K562 (cell line): Measurements from ENCODE around the gene CD4. TPM values are rescaled to one million over a fixed set of nuclear protein-coding genes. Genes with fewer than 3 reads are reported as not detected.

Source experiments
- ATAC-seq: fragments of 200-7000 bp; cut with Tn5 transposase; 3 replicates; pipeline ENCODE4 v1.9.1; 2020; ENCODE audit warnings: moderate library complexity
- BruUV-seq: library from RNA; stranded (reverse); fragments of 400-500 nt; replicated peaks from 2 replicates; lab custom pipeline; 2021; lab: Mats Ljungman, UMichigan
- CTCF ChIA-PET: fragments of 300-600 bp; formaldehyde crosslinking; extraction: SDS; loops from one replicate; lab custom pipeline; 2021; ENCODE audit warnings: low intra/inter-chr PET ratio; lab: Yijun Ruan, JAX
- POLR2A ChIA-PET: fragments of 300-600, 350-650 bp; sonication (Branson Sonifier 250); formaldehyde crosslinking; extraction: SDS; loops from one replicate; lab custom pipeline; 2021; ENCODE audit warnings: antibody characterized with exemption, inconsistent platforms; lab: Yijun Ruan, JAX
- DNase-seq, 4 experiments: peaks; one replicate each; pipeline versions ENCODE4 v3.0.0 to v3.0.0-alpha.2; 2011 to 2018; ENCODE audit warnings: low spot score in 3 of 4, mixed read lengths in 3 of 4; ENCODE audit errors: extremely low read depth in 1 of 4
- FAIRE-seq: peaks from 2 replicates; lab custom pipeline; 2011; peaks lifted over from hg19 to GRCh38; lab: Jason Lieb, UNC
- H2AFZ ChIP-seq: 2 replicates; pipeline ENCODE4 v1.6.0; 2011; ENCODE audit warnings: low read depth, low read length, control low read depth, inconsistent platforms
- H3K27ac ChIP-seq: fragments of 200-600 bp; 3 replicates; pipeline ENCODE4 v1.8.0; 2011; ENCODE audit warnings: low read depth, mild to moderate bottlenecking, control low read depth, inconsistent platforms, low read length, moderate library complexity, mixed read lengths; ENCODE audit errors: extremely low read depth
- H3K27me3 ChIP-seq, 2 experiments: fragments of 300-600 bp in 1 of 2; 2 replicates in 1 of 2; 3 replicates in 1 of 2; pipeline versions ENCODE4 v1.6.0 to v1.8.0; 2011; ENCODE audit warnings: inconsistent platforms in 2 of 2, low read length in 2 of 2, mild to moderate bottlenecking in 1 of 2, mixed read lengths in 1 of 2, moderate library complexity in 1 of 2; ENCODE audit not compliant: control insufficient read depth in 2 of 2, insufficient read depth in 2 of 2
- H3K36me3 ChIP-seq: fragments of 300-600 bp; 3 replicates; pipeline ENCODE4 v1.8.0; 2011; ENCODE audit warnings: mild to moderate bottlenecking, low read length, inconsistent platforms; ENCODE audit not compliant: control insufficient read depth, insufficient read depth
- H3K4me1 ChIP-seq, 2 experiments: fragments of 200-600 bp in 1 of 2; replicated peaks in 1 of 2; 2 replicates in 1 of 2; 3 replicates in 1 of 2; pipeline versions ENCODE4 v1.5.1 to v1.8.0; 2011; ENCODE audit warnings: inconsistent platforms in 2 of 2, low read length in 2 of 2, mild to moderate bottlenecking in 1 of 2, mixed read lengths in 1 of 2, moderate library complexity in 1 of 2; ENCODE audit not compliant: control insufficient read depth in 2 of 2, insufficient read depth in 2 of 2
- H3K4me2 ChIP-seq: 2 replicates; pipeline ENCODE4 v1.6.1; 2011; ENCODE audit warnings: low read length, control low read depth, inconsistent platforms, mixed read lengths; ENCODE audit not compliant: insufficient read depth
- H3K4me3 ChIP-seq: fragments of 200-600 bp; sonication (generic), shearing (Covaris generic); 2 replicates; pipeline ENCODE4 v1.5.1; 2016; ENCODE audit warnings: control low read depth, inconsistent platforms
- H3K79me2 ChIP-seq: fragments of 200-600 bp; 3 replicates; pipeline ENCODE4 v1.8.0; 2011; ENCODE audit warnings: low read length, inconsistent platforms; ENCODE audit not compliant: control insufficient read depth, insufficient read depth
- H3K9ac ChIP-seq, 2 experiments: 2 replicates each; pipeline versions ENCODE4 v1.6.0 to v1.6.1; 2011; ENCODE audit warnings: low read depth in 2 of 2, low read length in 2 of 2, control low read depth in 1 of 2, inconsistent platforms in 1 of 2, mild to moderate bottlenecking in 1 of 2, mixed read lengths in 1 of 2; ENCODE audit not compliant: insufficient read depth in 1 of 2
- H3K9me1 ChIP-seq: one replicate; pipeline ENCODE4 v1.6.0; 2011; ENCODE audit warnings: inconsistent platforms, mild to moderate bottlenecking, low read length, moderate library complexity; ENCODE audit not compliant: control insufficient read depth, insufficient read depth
- H3K9me3 ChIP-seq: replicated peaks from 2 replicates; pipeline ENCODE4 v1.5.1; 2011; ENCODE audit warnings: low read depth, low read length, inconsistent platforms; ENCODE audit not compliant: control insufficient read depth, insufficient read depth
- H4K20me1 ChIP-seq: replicated peaks from 2 replicates; pipeline ENCODE4 v1.6.1; 2011; ENCODE audit warnings: low read length, inconsistent platforms, mixed read lengths; ENCODE audit not compliant: control insufficient read depth, insufficient read depth
- DMBX1 ChIP-seq: fragments of 250-450 bp; sonication (Bioruptor Pico); IDR thresholded peaks from 2 replicates; pipeline ENCODE4 v1.8.0; 2022; ENCODE audit warnings: inconsistent platforms, mild to moderate bottlenecking, moderate library complexity, borderline replicate concordance
- E2F1 ChIP-seq: sonication (generic); formaldehyde crosslinking; IDR thresholded peaks from 2 replicates; pipeline ENCODE4 v1.8.1; 2023; ENCODE audit warnings: mild to moderate bottlenecking, missing genetic modification reagents, moderate library complexity
- MTA2 ChIP-seq: fragments of 450-650 bp; IDR thresholded peaks from 2 replicates; pipeline ENCODE4 v1.6.1; 2016; ENCODE audit warnings: low read depth
- SRF ChIP-seq, 2 experiments: fragments of 250-450, 450-650 bp in 1 of 2; sonication (Bioruptor Pico) in 1 of 2; sonication (generic) in 1 of 2; formaldehyde crosslinking; IDR thresholded peaks; 2 replicates each; pipeline versions ENCODE4 v1.5.0 to v1.5.1; 2020 to 2022; ENCODE audit warnings: mild to moderate bottlenecking in 1 of 2, missing genetic modification reagents in 1 of 2
- SRSF3 ChIP-seq: fragments of 200-400 bp; formaldehyde crosslinking; IDR thresholded peaks from 2 replicates; pipeline ENCODE4 v1.6.1; 2016; ENCODE audit warnings: mild to moderate bottlenecking, low read length, moderate library complexity; ENCODE audit not compliant: insufficient read depth
- ZNF584 ChIP-seq: fragments of 200-800 bp; sonication (Bioruptor generic); IDR thresholded peaks from 2 replicates; pipeline ENCODE4 v1.6.1; 2016; ENCODE audit warnings: low read depth, mild to moderate bottlenecking, missing genetic modification characterization, missing compliant biosample characterization
- ZNF696 ChIP-seq: fragments of 250-450 bp; sonication (Bioruptor Pico); conservative IDR thresholded peaks from 2 replicates; pipeline ENCODE4 v1.4.0; 2020; ENCODE audit warnings: mild to moderate bottlenecking, moderate library complexity
- WGBS: fragments of 100-300 bp; shearing (Covaris generic); methylation state at CpG from one replicate; pipeline ENCODE4 v1.1.6; 2016; ENCODE audit warnings: low coverage, mixed read lengths; ENCODE audit not compliant: insufficient coverage; ENCODE audit errors: missing lambda C conversion rate; 5-methylcytosine and 5-hydroxymethylcytosine counted together
- in situ Hi-C: fragments of 300-500 bp; cut with MboI; formaldehyde crosslinking; loops from 4 replicates; pipeline ENCODE4 v1.15.0; 2018; ENCODE audit warnings: inconsistent platforms, mixed read lengths
- intact Hi-C: fragments of 100-400 bp; cut with micrococcal nuclease; formaldehyde crosslinking; loops from 2 replicates; pipeline ENCODE4 v1.14.2; 2022
- polyA plus RNA-seq, 8 experiments: library from polyadenylated mRNA; depleted of rRNA in 4 of 8; stranded (reverse) in 5 of 8; unstranded in 3 of 8; fragments of >200 nt; fragmentation: Nextera tagmentation in 2 of 8; fragmentation: Illumina TruSeq in 1 of 8; extraction: Ambion mirVana in 2 of 8; extraction: Trizol in 1 of 8; gene quantifications; 2 replicates each; pipeline versions ENCODE4 v1.2.1 to v1.2.3, GENCODE V29; 2011 to 2014; ENCODE audit warnings: inconsistent platforms in 1 of 8, missing spikeins in 1 of 8
- total RNA-seq, 7 experiments: library from RNA; depleted of rRNA in 6 of 7; stranded (reverse); fragments of >200 nt in 6 of 7; fragmentation: Illumina TruSeq in 2 of 7; extraction: Trizol in 2 of 7; gene quantifications; 2 replicates each; pipeline versions ENCODE4 v1.2.1 to v1.2.3, GENCODE V29; 2011 to 2021; ENCODE audit warnings: low replicate concordance in 1 of 7
- TF ChIP-seq, protein P1 (sequence below): fragments of 200-600 bp; sonication (generic); IDR thresholded peaks from one replicate; pipeline ENCODE4 v1.6.1; 2012; ENCODE audit warnings: mild to moderate bottlenecking, low read depth, low read length, inconsistent platforms

The CD4 gene
- total and polyA plus RNA-seq, 9 of the 15 experiments (the other 6 are each of a cell fraction or from before 2014, with no cell fraction given), result 0.06 to 0.27 (median 0.09) TPM; not detected in 5

GRCh38 chr12:6847676-6848075 lies 58.3 kb downstream of the CD4 start (continued):
- TF ChIP-seq ZNF696 (CRISPR knock-in tag) (no peak), E2F1 (CRISPR knock-in tag) (no peak), DMBX1 (no peak)

DNA sequence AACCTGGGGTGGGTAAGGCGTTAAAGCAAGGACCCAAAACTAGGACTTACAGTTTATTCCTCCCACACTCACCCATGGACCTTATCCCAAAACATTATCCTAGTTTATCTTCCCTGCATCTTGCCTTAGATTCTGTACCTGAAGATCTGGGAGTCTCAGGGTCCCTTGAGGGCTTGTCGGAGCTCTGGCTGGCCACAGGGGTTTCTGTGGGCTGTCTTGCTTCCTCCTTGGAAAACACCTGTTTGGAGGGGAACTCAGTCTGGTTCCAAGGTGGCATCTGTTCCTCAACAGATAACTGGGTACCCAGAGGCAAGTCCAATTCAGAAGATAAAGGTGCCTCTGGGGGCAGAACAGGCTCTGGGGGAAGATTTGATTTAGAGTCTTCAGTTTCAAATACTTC lies 60.1 kb downstream of the CD4 start:
- no TSS peak for BruUV-seq
- Histone ChIP-seq H3K36me3 (peaks cover 69% of the 10 kb centered on the region; the same call in 2 of the 3 replicates), H3K4me1 (peaks cover 18% of the 10 kb centered on the region in 2 experiments; a peak in 4 of 5 replicates), H3K9me3 (no peaks in the 10 kb centered on the region), H3K9ac (peak overlapping the region; percentile 89 to 96; a peak in 3 of 4 replicates), H4K20me1 (no peaks in the 10 kb centered on the region; the same call in 1 of the 2 replicates), H3K9me1 (no peaks in the 10 kb centered on the region), H3K4me3 (peak overlapping the region; percentile 79), H3K27me3 (no peaks in the 10 kb centered on the region), H3K4me2 (peak overlapping the region; percentile 88), H2AFZ (no peak overlapping the region), H3K79me2 (peaks cover 44% of the 10 kb centered on the region), H3K27ac (peak overlapping the region; percentile 87; the same call in 1 of the 3 replicates)
- in situ Hi-C loops, result no loop called here
- ChIA-PET CTCF (no interaction called here), POLR2A (interaction anchor here (1.5 kb wide), 1 partner anchor 17 kb away, joined by 5 read pairs; no protein-coding TSS in a partner anchor)
- WGBS, result 82% methylated on average over 2 of the region's 2 CpGs
- intact Hi-C loops, result no loop called here
- DNase-seq (no peak), FAIRE-seq (no peak), ATAC-seq (no peak)
- TF ChIP-seq ZNF584 (CRISPR knock-in tag) (no peak), SRSF3 (no peak), SRF (CRISPR knock-in tag; IDR thresholded peaks at IDR 0.05) (no peak), MTA2 (no peak)
- TF ChIP-seq, protein P1, sequence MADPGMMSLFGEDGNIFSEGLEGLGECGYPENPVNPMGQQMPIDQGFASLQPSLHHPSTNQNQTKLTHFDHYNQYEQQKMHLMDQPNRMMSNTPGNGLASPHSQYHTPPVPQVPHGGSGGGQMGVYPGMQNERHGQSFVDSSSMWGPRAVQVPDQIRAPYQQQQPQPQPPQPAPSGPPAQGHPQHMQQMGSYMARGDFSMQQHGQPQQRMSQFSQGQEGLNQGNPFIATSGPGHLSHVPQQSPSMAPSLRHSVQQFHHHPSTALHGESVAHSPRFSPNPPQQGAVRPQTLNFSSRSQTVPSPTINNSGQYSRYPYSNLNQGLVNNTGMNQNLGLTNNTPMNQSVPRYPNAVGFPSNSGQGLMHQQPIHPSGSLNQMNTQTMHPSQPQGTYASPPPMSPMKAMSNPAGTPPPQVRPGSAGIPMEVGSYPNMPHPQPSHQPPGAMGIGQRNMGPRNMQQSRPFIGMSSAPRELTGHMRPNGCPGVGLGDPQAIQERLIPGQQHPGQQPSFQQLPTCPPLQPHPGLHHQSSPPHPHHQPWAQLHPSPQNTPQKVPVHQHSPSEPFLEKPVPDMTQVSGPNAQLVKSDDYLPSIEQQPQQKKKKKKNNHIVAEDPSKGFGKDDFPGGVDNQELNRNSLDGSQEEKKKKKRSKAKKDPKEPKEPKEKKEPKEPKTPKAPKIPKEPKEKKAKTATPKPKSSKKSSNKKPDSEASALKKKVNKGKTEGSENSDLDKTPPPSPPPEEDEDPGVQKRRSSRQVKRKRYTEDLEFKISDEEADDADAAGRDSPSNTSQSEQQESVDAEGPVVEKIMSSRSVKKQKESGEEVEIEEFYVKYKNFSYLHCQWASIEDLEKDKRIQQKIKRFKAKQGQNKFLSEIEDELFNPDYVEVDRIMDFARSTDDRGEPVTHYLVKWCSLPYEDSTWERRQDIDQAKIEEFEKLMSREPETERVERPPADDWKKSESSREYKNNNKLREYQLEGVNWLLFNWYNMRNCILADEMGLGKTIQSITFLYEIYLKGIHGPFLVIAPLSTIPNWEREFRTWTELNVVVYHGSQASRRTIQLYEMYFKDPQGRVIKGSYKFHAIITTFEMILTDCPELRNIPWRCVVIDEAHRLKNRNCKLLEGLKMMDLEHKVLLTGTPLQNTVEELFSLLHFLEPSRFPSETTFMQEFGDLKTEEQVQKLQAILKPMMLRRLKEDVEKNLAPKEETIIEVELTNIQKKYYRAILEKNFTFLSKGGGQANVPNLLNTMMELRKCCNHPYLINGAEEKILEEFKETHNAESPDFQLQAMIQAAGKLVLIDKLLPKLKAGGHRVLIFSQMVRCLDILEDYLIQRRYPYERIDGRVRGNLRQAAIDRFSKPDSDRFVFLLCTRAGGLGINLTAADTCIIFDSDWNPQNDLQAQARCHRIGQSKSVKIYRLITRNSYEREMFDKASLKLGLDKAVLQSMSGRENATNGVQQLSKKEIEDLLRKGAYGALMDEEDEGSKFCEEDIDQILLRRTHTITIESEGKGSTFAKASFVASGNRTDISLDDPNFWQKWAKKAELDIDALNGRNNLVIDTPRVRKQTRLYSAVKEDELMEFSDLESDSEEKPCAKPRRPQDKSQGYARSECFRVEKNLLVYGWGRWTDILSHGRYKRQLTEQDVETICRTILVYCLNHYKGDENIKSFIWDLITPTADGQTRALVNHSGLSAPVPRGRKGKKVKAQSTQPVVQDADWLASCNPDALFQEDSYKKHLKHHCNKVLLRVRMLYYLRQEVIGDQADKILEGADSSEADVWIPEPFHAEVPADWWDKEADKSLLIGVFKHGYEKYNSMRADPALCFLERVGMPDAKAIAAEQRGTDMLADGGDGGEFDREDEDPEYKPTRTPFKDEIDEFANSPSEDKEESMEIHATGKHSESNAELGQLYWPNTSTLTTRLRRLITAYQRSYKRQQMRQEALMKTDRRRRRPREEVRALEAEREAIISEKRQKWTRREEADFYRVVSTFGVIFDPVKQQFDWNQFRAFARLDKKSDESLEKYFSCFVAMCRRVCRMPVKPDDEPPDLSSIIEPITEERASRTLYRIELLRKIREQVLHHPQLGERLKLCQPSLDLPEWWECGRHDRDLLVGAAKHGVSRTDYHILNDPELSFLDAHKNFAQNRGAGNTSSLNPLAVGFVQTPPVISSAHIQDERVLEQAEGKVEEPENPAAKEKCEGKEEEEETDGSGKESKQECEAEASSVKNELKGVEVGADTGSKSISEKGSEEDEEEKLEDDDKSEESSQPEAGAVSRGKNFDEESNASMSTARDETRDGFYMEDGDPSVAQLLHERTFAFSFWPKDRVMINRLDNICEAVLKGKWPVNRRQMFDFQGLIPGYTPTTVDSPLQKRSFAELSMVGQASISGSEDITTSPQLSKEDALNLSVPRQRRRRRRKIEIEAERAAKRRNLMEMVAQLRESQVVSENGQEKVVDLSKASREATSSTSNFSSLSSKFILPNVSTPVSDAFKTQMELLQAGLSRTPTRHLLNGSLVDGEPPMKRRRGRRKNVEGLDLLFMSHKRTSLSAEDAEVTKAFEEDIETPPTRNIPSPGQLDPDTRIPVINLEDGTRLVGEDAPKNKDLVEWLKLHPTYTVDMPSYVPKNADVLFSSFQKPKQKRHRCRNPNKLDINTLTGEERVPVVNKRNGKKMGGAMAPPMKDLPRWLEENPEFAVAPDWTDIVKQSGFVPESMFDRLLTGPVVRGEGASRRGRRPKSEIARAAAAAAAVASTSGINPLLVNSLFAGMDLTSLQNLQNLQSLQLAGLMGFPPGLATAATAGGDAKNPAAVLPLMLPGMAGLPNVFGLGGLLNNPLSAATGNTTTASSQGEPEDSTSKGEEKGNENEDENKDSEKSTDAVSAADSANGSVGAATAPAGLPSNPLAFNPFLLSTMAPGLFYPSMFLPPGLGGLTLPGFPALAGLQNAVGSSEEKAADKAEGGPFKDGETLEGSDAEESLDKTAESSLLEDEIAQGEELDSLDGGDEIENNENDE, result no peak
